Heart left ventricle (tissue), 16 donors: ENCODE results near the gene SLC38A2. TPM values are rescaled to one million over a fixed set of nuclear protein-coding genes. Genes with fewer than 3 reads are reported as not detected.
A peak's percentile ranks its signal among the peaks of the same experiment; 100 is the strongest.

ENCODE experiments used
- ATAC-seq, 4 donors: fragments of 200-7000 bp; cut with Tn5 transposase; one replicate each; pipeline ENCODE4 v1.9.1; 2020 to 2022; ENCODE audit warnings: moderate library complexity in 4 of 4, mild to moderate bottlenecking in 3 of 4, moderate number of reproducible peaks in 1 of 4
- DNase-seq, 5 donors: peaks; one replicate each; pipeline ENCODE4 v3.0.0-alpha.2; 2020
- H3K27ac ChIP-seq, 12 donors: fragments of 200-600 bp; sonication (generic) in 4 of 12; one replicate each; pipeline versions ENCODE4 v1.5.0 to v1.8.0; 2016 to 2022; ENCODE audit warnings: mild to moderate bottlenecking in 2 of 12
- H3K27me3 ChIP-seq, 9 donors: fragments of 200-600 bp; sonication (generic) in 2 of 9; one replicate each; pipeline versions ENCODE4 v1.5.1 to v1.8.0; 2016 to 2022; ENCODE audit warnings: mild to moderate bottlenecking in 3 of 9
- H3K36me3 ChIP-seq, 9 donors: fragments of 200-600 bp; sonication (generic) in 2 of 9; one replicate each; pipeline versions ENCODE4 v1.5.0 to v1.8.0; 2018 to 2022; ENCODE audit warnings: mild to moderate bottlenecking in 2 of 9
- H3K4me1 ChIP-seq, 12 donors: fragments of 200-600 bp; sonication (generic) in 4 of 12; one replicate each; pipeline versions ENCODE4 v1.5.0 to v1.8.0; 2016 to 2022; ENCODE audit warnings: mild to moderate bottlenecking in 3 of 12
- H3K4me3 ChIP-seq, 12 donors: fragments of 200-600 bp; sonication (generic) in 4 of 12; one replicate each; pipeline versions ENCODE4 v1.5.0 to v1.8.0; 2017 to 2022; ENCODE audit warnings: mild to moderate bottlenecking in 9 of 12, moderate library complexity in 4 of 12
- H3K9me3 ChIP-seq, 12 donors: fragments of 200-600 bp; sonication (generic) in 4 of 12; one replicate each; pipeline versions ENCODE4 v1.5.0 to v1.8.0; 2016 to 2022; ENCODE audit warnings: mild to moderate bottlenecking in 1 of 12
- CTCF ChIP-seq, 12 donors: fragments of 200-600 bp; sonication (generic) in 4 of 12; IDR thresholded peaks; one replicate each; pipeline versions ENCODE4 v1.5.0 to v1.8.0; 2018 to 2022; ENCODE audit warnings: antibody characterized with exemption in 12 of 12, mild to moderate bottlenecking in 5 of 12
- POLR2A ChIP-seq, 2 donors: fragments of 450-650 bp; IDR thresholded peaks; one replicate each; pipeline ENCODE4 v1.6.1; 2017; ENCODE audit warnings: antibody characterized with exemption in 2 of 2, mild to moderate bottlenecking in 2 of 2, moderate library complexity in 2 of 2
- WGBS, 4 donors: extraction: QIAGEN DNeasy Blood & Tissue Kit in 2 of 4; methylation state at CpG; one replicate each; pipeline versions ENCODE4 v1.1.5 to v1.1.7; 2013 to 2018; 5-methylcytosine and 5-hydroxymethylcytosine counted together
- intact Hi-C, 10 donors: fragments of 100-400 bp; cut with DNase I; formaldehyde crosslinking; loops; one replicate each; pipeline versions ENCODE4 v1.11.1 to v1.14.2; 2022
- polyA plus RNA-seq, 2 donors: library from polyadenylated mRNA; stranded (reverse); fragments of 200-250 nt; gene quantifications; one replicate each; pipeline ENCODE4 v1.2.3, GENCODE V29; 2013
- total RNA-seq, 9 donors: library from RNA; depleted of rRNA in 2 of 9; stranded (reverse); fragments of >200 nt in 2 of 9; fragmentation: NEBNext Ultra II Directional in 3 of 9; extraction: Animal tissue kit (Norgen Biotek cat#: 25700) in 3 of 9; gene quantifications; one replicate each; pipeline versions ENCODE4 v1.1.0 to v1.2.4, GENCODE V29; 2016 to 2023
- donor health status: ischemic (EF 13 %, LVEDD 7.1; RV severe dilation, severe dysfunction).
- donor health status: healthy with polysubstance abuse.
- donor health status: DM: no; HTN: yes; CAD: no.
- donor health status: DM: no; HTN: no; CAD: no.
- donor health status: ischemic (EF 25% LVEDD 6.9; RV normal size, moderate dysfunction).
- donor health status: ischemic (EF 25% LVEDD 5.7; RV mildly dilated, moderate dysfunction).
- donor health status: healthy.
- donor health status: DM: yes; HTN: yes; CAD: no.
- donor health status: ischemic (EF 35%, LVEDD 5.7; RV mildly dilated, moderate dysfunction).
- donor health status: nonischemic (EF 11% LVEDD 7.7; RV severe dilation, severe dysfunction).
- donor health status: DM: yes; HTN: yes; CAD: no.
- donor health status: PGD.
- donor health status: ischemic (EF 29% LVEDD 5.4; RV normal size, mild dysfunction).
- donor health status: nonischemic (EF 23%, LVEDD 6.1; RV moderate dilation, normal function).

Gene SLC38A2
- total and polyA plus RNA-seq, 11 donors = 39.7 to 373 (median 161) TPM

- Histone ChIP-seq H3K9me3 (no peaks in the 10 kb centered on the region), H3K4me1 (peaks cover 0 to 25% (median 14%) of the 10 kb centered on the region in 12 donors), H3K27me3 (no peaks in the 10 kb centered on the region), H3K27ac (no peak overlapping the region), H3K4me3 (no peak overlapping the region), H3K36me3 (peaks cover 0 to 14% (median 11%) of the 10 kb centered on the region in 9 donors)
- TF ChIP-seq POLR2A (IDR thresholded peaks at IDR 0.05) (no peak), CTCF (IDR thresholded peaks at IDR 0.05) (no peak)
- DNase-seq = no peak
- 94 to 99% (median 98%) methylated on average over 4 of the region's 4 CpGs for WGBS, 4 donors
- intact Hi-C loops = loop anchor here in 8 of 10 donors (5.0 to 10.0 kb wide), 10 partner anchors 58 to 382 kb away; partner anchors contain the start of genes SCAF11 (in 2 of the 8) and SLC38A1 (in 1 of the 8)
- ATAC-seq = no peak
Observed at GRCh38 chr12:46374711-46375110, 2.1 kb upstream of the SLC38A2 start.

- peak overlapping the region in 1 of 12 donors; percentile 100 for H3K27ac ChIP-seq
Observed at GRCh38 chr12:46374310-46374709, 1.7 kb upstream of the SLC38A2 start.

GRCh38 chr12:46373301-46374296 lies 1.0 kb upstream of the SLC38A2 start:
- H3K36me3 ChIP-seq = peaks cover 0 to 25% (median 22%) of the 10 kb centered on the region in 9 donors
- DNase-seq (peak; percentile 42 to 80 (median 57)), ATAC-seq (peak in 3 of 4 donors; percentile 4 to 12 (median 10))
- no peaks in the 10 kb centered on the region for H3K9me3 ChIP-seq
- H3K27me3 ChIP-seq = no peaks in the 10 kb centered on the region
- H3K4me1 ChIP-seq = peaks cover 0 to 36% (median 25%) of the 10 kb centered on the region in 12 donors
- intact Hi-C loops = loop anchor here in 8 of 10 donors (2.0 to 10.0 kb wide), 12 partner anchors 59 to 381 kb away; partner anchors contain the start of genes SCAF11 (in 2 of the 8) and SLC38A1 (in 1 of the 8)
- H3K27ac ChIP-seq = peak overlapping the region; percentile 93 to 100 (median 97)
- TF ChIP-seq POLR2A (IDR thresholded peaks at IDR 0.05) (no peak), CTCF (IDR thresholded peaks at IDR 0.05) (peak in 4 of 12 donors; percentile 10 to 29 (median 20))
- H3K4me3 ChIP-seq = peak overlapping the region; percentile 41 to 94 (median 85)
- WGBS, 4 donors = 29 to 35% (median 30%) methylated on average over 34 to 37 of the region's 37 CpGs

More at GRCh38 chr12:46374310-46374709, 1.7 kb upstream of the SLC38A2 start:
- intact Hi-C loops = loop anchor here in 8 of 10 donors (5.0 to 10.0 kb wide), 10 partner anchors 58 to 382 kb away; partner anchors contain the start of genes SCAF11 (in 2 of the 8) and SLC38A1 (in 1 of the 8)
- DNase-seq = no peak
- H3K36me3 ChIP-seq = peaks cover 0 to 18% (median 15%) of the 10 kb centered on the region in 9 donors
- H3K9me3 ChIP-seq = no peaks in the 10 kb centered on the region
- H3K4me1 ChIP-seq = peaks cover 0 to 29% (median 18%) of the 10 kb centered on the region in 12 donors
- no peak overlapping the region for H3K4me3 ChIP-seq
- ATAC-seq = no peak
- 66 to 82% (median 71%) methylated on average over 1 of the region's 1 CpG for WGBS, 4 donors
- no peaks in the 10 kb centered on the region for H3K27me3 ChIP-seq
- no peak for TF ChIP-seq CTCF (IDR thresholded peaks at IDR 0.05)
- no peak for TF ChIP-seq POLR2A (IDR thresholded peaks at IDR 0.05)
